Uterus (tissue), 2 donors: ENCODE data around the gene RUNX1.

Source experiments
- POLR2A ChIP-seq, 2 donors: fragments of 450-650 bp; IDR thresholded peaks; one replicate each; pipeline ENCODE4 v1.6.1; 2016; ENCODE audit warnings: antibody characterized with exemption in 2 of 2, mild to moderate bottlenecking in 1 of 2, moderate library complexity in 1 of 2
- TF ChIP-seq, protein P1 (sequence below), 4 experiments: fragments of 200-600 bp in 2 of 4; fragments of 450-650 bp in 2 of 4; sonication (generic) in 2 of 4; IDR thresholded peaks; one replicate each; pipeline ENCODE4 v1.5.1; 2016 to 2019; ENCODE audit warnings: antibody characterized with exemption in 4 of 4, mild to moderate bottlenecking in 2 of 4, moderate library complexity in 1 of 4

DNA sequence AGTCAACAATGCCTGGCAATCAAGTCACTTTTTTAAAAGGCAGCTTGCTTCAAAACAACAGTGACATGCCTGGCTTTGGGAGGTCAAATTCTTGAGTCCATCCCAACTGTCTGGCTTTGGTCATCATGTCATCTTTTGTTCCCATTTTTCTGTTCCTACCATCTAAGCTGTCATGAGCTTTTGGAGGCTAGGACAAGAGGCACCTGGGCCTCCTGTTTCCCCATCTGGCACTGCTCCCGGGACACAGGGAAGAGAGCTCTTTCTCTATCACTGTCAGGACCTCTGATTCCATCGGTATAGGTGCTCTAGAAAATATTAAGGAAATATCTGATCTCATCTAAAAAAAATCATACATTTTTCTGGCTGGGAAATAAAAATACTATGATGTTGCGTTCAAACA, 224.0 kb downstream of the RUNX1 start:
- no peak for TF ChIP-seq POLR2A (IDR thresholded peaks at IDR 0.05)
- TF ChIP-seq, protein P1, sequence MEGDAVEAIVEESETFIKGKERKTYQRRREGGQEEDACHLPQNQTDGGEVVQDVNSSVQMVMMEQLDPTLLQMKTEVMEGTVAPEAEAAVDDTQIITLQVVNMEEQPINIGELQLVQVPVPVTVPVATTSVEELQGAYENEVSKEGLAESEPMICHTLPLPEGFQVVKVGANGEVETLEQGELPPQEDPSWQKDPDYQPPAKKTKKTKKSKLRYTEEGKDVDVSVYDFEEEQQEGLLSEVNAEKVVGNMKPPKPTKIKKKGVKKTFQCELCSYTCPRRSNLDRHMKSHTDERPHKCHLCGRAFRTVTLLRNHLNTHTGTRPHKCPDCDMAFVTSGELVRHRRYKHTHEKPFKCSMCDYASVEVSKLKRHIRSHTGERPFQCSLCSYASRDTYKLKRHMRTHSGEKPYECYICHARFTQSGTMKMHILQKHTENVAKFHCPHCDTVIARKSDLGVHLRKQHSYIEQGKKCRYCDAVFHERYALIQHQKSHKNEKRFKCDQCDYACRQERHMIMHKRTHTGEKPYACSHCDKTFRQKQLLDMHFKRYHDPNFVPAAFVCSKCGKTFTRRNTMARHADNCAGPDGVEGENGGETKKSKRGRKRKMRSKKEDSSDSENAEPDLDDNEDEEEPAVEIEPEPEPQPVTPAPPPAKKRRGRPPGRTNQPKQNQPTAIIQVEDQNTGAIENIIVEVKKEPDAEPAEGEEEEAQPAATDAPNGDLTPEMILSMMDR (IDR thresholded peaks at IDR 0.05): no peak
